Fibroblast of skin of abdomen (primary cell): ENCODE data around the gene MED12L.

Experiments
- DNase-seq: peaks from one replicate; pipeline ENCODE4 v3.0.0-alpha.2; 2013

The MED12L gene

GRCh38 chr3:151425627-151426340 lies 340.3 kb downstream of the MED12L start:
- DNase-seq: peak; percentile 73

GRCh38 chr3:151426341-151426657 lies 340.8 kb downstream of the MED12L start:
- DNase-seq: no peak

- DNase-seq: no peak
These were observed 342.9 kb downstream of the MED12L start for GRCh38 chr3:151428386-151428785.

GRCh38 chr3:151430821-151431484 lies 345.5 kb downstream of the MED12L start:
- DNase-seq: no peak

- peak; percentile 55 for DNase-seq
These were observed 346.5 kb downstream of the MED12L start for GRCh38 chr3:151431940-151432339.

- DNase-seq: no peak
These were observed 347.3 kb downstream of the MED12L start for GRCh38 chr3:151432616-151433372.

- peak; percentile 86 for DNase-seq
These were observed 348.9 kb downstream of the MED12L start for GRCh38 chr3:151434151-151434890.

- no peak for DNase-seq
These were observed 351.4 kb downstream of the MED12L start for GRCh38 chr3:151436675-151437446.

- DNase-seq: no peak
These were observed 352.4 kb downstream of the MED12L start for GRCh38 chr3:151437906-151438305.

- DNase-seq: peak; percentile 76
These were observed 354.2 kb downstream of the MED12L start for GRCh38 chr3:151439652-151440125.

- no peak for DNase-seq
These were observed 355.5 kb downstream of the MED12L start for GRCh38 chr3:151440940-151441339.

GRCh38 chr3:151443583-151443982 lies 358.1 kb downstream of the MED12L start:
- DNase-seq: no peak

GRCh38 chr3:151445273-151446001 lies 360.0 kb downstream of the MED12L start:
- DNase-seq: peak; percentile 82

- no peak for DNase-seq
These were observed 360.5 kb downstream of the MED12L start for GRCh38 chr3:151446002-151446340.

GRCh38 chr3:151452368-151452767 lies 366.9 kb downstream of the MED12L start:
- DNase-seq: no peak

GRCh38 chr3:151452841-151453240 lies 367.4 kb downstream of the MED12L start:
- DNase-seq: no peak

GRCh38 chr3:151456065-151456464 lies 370.6 kb downstream of the MED12L start:
- no peak for DNase-seq

- DNase-seq: no peak
These were observed 373.9 kb downstream of the MED12L start for GRCh38 chr3:151459358-151459757.

- DNase-seq: peak; percentile 49
These were observed 374.8 kb downstream of the MED12L start for GRCh38 chr3:151460228-151460627.

GRCh38 chr3:151460774-151461450 lies 375.4 kb downstream of the MED12L start, which contains the start of gene IGSF10:
IGSF10 (minus strand) TSS chr3:151461061; CDS start chr3:151458709, 2,352 bp downstream.
- no peak for DNase-seq
